Peyer's patch (tissue), 4 donors: Measurements from ENCODE around the gene PHF2. TPM values are rescaled to one million over a fixed set of nuclear protein-coding genes. Genes with fewer than 3 reads are reported as not detected.

Experiments
- DNase-seq, 3 donors: peaks; one replicate each; pipeline ENCODE4 v3.0.0-alpha.2; 2017 to 2019
- H3K27ac ChIP-seq, 4 donors: fragments of 200-600 bp; sonication (generic); one replicate each; pipeline ENCODE4 v1.5.1; 2016 to 2019
- H3K27me3 ChIP-seq, 2 donors: fragments of 200-600 bp; sonication (generic); one replicate each; pipeline ENCODE4 v1.5.1; 2019
- H3K36me3 ChIP-seq, 3 donors: fragments of 200-600 bp; sonication (generic); one replicate each; pipeline ENCODE4 v1.5.1; 2016 to 2019
- H3K4me1 ChIP-seq, 4 donors: fragments of 200-600 bp; sonication (generic); one replicate each; pipeline ENCODE4 v1.5.1; 2016 to 2019
- H3K4me3 ChIP-seq, 4 donors: fragments of 200-600 bp; sonication (generic); 1 replicate in 3 of 4; 2 replicates in 1 of 4; pipeline ENCODE4 v1.5.1; 2016 to 2019; ENCODE audit warnings: mild to moderate bottlenecking in 1 of 4
- H3K9me3 ChIP-seq, 4 donors: fragments of 200-600 bp; sonication (generic); one replicate each; pipeline ENCODE4 v1.5.1; 2016 to 2019; ENCODE audit warnings: mild to moderate bottlenecking in 1 of 4
- CTCF ChIP-seq, 6 experiments: fragments of 450-650 bp in 4 of 6; fragments of 200-600 bp in 2 of 6; sonication (generic) in 1 of 6; IDR thresholded peaks; one replicate each; pipeline ENCODE4 v1.5.1; 2017 to 2019; ENCODE audit warnings: antibody characterized with exemption in 6 of 6, mild to moderate bottlenecking in 3 of 6, moderate library complexity in 1 of 6
- POLR2A ChIP-seq, 2 donors: fragments of 450-650 bp; IDR thresholded peaks; one replicate each; pipeline ENCODE4 v1.5.1; 2017; ENCODE audit warnings: antibody characterized with exemption in 2 of 2, mild to moderate bottlenecking in 2 of 2, moderate library complexity in 2 of 2
- total RNA-seq, 4 donors: library from RNA; depleted of rRNA; stranded (reverse); fragments of >200 nt; gene quantifications; one replicate each; pipeline ENCODE4 v1.1.0, GENCODE V29; 2016

The PHF2 gene
- total RNA-seq, 4 donors from 2014 or later: 12.3 to 26.4 (median 19.5) TPM

GRCh38 chr9:93592008-93592642 lies 15.7 kb downstream of the PHF2 start:
- peak in 2 of 3 donors; percentile 12 to 18 for DNase-seq
- Histone ChIP-seq H3K36me3 (no peaks in the 10 kb centered on the region), H3K4me1 (peaks cover 0 to 26% (median 0%) of the 10 kb centered on the region in 4 donors), H3K27me3 (no peaks in the 10 kb centered on the region), H3K9me3 (no peaks in the 10 kb centered on the region), H3K27ac (no peak overlapping the region), H3K4me3 (no peak overlapping the region)
- TF ChIP-seq CTCF (IDR thresholded peaks at IDR 0.05) (no peak), POLR2A (IDR thresholded peaks at IDR 0.05) (no peak)

- no peaks in the 10 kb centered on the region for H3K36me3 ChIP-seq
- no peaks in the 10 kb centered on the region for H3K9me3 ChIP-seq
- no peak overlapping the region for H3K27ac ChIP-seq
- TF ChIP-seq CTCF (IDR thresholded peaks at IDR 0.05): peak in 2 of 6 experiments; percentile 13 to 34
- no peak for TF ChIP-seq POLR2A (IDR thresholded peaks at IDR 0.05)
- H3K4me3 ChIP-seq: no peak overlapping the region
- peaks cover 0 to 26% (median 0%) of the 10 kb centered on the region in 4 donors for H3K4me1 ChIP-seq
- DNase-seq: peak in 1 of 3 donors; percentile 42
- H3K27me3 ChIP-seq: no peaks in the 10 kb centered on the region
Measured at GRCh38 chr9:93592643-93593021, 16.2 kb downstream of the PHF2 start.

- H3K4me1 ChIP-seq: peaks cover 0 to 26% (median 0%) of the 10 kb centered on the region in 4 donors
- no peak overlapping the region for H3K27ac ChIP-seq
- no peaks in the 10 kb centered on the region for H3K9me3 ChIP-seq
- H3K36me3 ChIP-seq: no peaks in the 10 kb centered on the region
- no peak overlapping the region for H3K4me3 ChIP-seq
- no peaks in the 10 kb centered on the region for H3K27me3 ChIP-seq
- no peak for TF ChIP-seq CTCF (IDR thresholded peaks at IDR 0.05)
- no peak for TF ChIP-seq POLR2A (IDR thresholded peaks at IDR 0.05)
- DNase-seq: peak in 1 of 3 donors; percentile 24
Measured at GRCh38 chr9:93593144-93593658, 16.8 kb downstream of the PHF2 start.

- Histone ChIP-seq H3K4me3 (no peak overlapping the region), H3K4me1 (peaks cover 0 to 26% (median 0%) of the 10 kb centered on the region in 4 donors), H3K27ac (peak overlapping the region in 1 of 4 donors; percentile 57), H3K36me3 (no peaks in the 10 kb centered on the region), H3K27me3 (no peaks in the 10 kb centered on the region), H3K9me3 (no peaks in the 10 kb centered on the region)
- DNase-seq: peak; percentile 9 to 77 (median 74)
- no peak for TF ChIP-seq POLR2A (IDR thresholded peaks at IDR 0.05)
- TF ChIP-seq CTCF (IDR thresholded peaks at IDR 0.05): no peak
Measured at GRCh38 chr9:93594041-93594756, 17.8 kb downstream of the PHF2 start.

- no peaks in the 10 kb centered on the region for H3K9me3 ChIP-seq
- TF ChIP-seq CTCF (IDR thresholded peaks at IDR 0.05) (no peak), POLR2A (IDR thresholded peaks at IDR 0.05) (no peak)
- peak in 1 of 3 donors; percentile 11 for DNase-seq
- no peaks in the 10 kb centered on the region for H3K36me3 ChIP-seq
- peaks cover 0 to 34% (median 3%) of the 10 kb centered on the region in 4 donors for H3K4me1 ChIP-seq
- H3K27me3 ChIP-seq: no peaks in the 10 kb centered on the region
- H3K27ac ChIP-seq: no peak overlapping the region
- no peak overlapping the region for H3K4me3 ChIP-seq
Measured at GRCh38 chr9:93595461-93595860, 19.1 kb downstream of the PHF2 start.
